Stomach (tissue), 9 donors: ENCODE measurements around the gene MAN1A1. TPM values are rescaled to one million over a fixed set of nuclear protein-coding genes. Genes with fewer than 3 reads are reported as not detected.

Source experiments
- DNase-seq, 2 donors: peaks; one replicate each; pipeline versions ENCODE4 v3.0.0 to v3.0.0-alpha.2; 2013 to 2019
- H3K27ac ChIP-seq, 5 donors: fragments of 200-600 bp in 4 of 5; sonication (generic) in 4 of 5; one replicate each; pipeline ENCODE4 v1.5.1; 2013 to 2019; ENCODE audit warnings: mild to moderate bottlenecking in 1 of 5, moderate library complexity in 1 of 5
- H3K27me3 ChIP-seq, 3 donors: fragments of 200-600 bp; sonication (generic); one replicate each; pipeline ENCODE4 v1.5.1; 2017 to 2019; ENCODE audit warnings: mixed run types in 1 of 3
- H3K36me3 ChIP-seq, 4 donors: fragments of 200-600 bp; sonication (generic); 1 replicate in 3 of 4; 2 replicates in 1 of 4; pipeline ENCODE4 v1.5.1; 2016 to 2019
- H3K4me1 ChIP-seq, 4 donors: fragments of 200-600 bp; sonication (generic); one replicate each; pipeline ENCODE4 v1.5.1; 2016 to 2019
- H3K4me3 ChIP-seq, 4 donors: fragments of 200-600 bp; sonication (generic) in 3 of 4; one replicate each; pipeline ENCODE4 v1.5.1; 2016 to 2019; ENCODE audit warnings: mild to moderate bottlenecking in 1 of 4
- H3K9me3 ChIP-seq, 4 donors: fragments of 200-600 bp; sonication (generic); one replicate each; pipeline ENCODE4 v1.5.1; 2016 to 2019
- EP300 ChIP-seq: sonication (generic); formaldehyde crosslinking; IDR thresholded peaks from one replicate; pipeline ENCODE4 v1.6.1; 2017; ENCODE audit warnings: antibody characterized with exemption
- POLR2A ChIP-seq, 4 donors: fragments of 450-650 bp; IDR thresholded peaks; one replicate each; pipeline ENCODE4 v1.6.1; 2016; ENCODE audit warnings: antibody characterized with exemption in 4 of 4, control low read depth in 2 of 4, mild to moderate bottlenecking in 1 of 4, moderate library complexity in 1 of 4
- POLR2AphosphoS5 ChIP-seq, 3 donors: sonication (generic); formaldehyde crosslinking; IDR thresholded peaks; one replicate each; pipeline ENCODE4 v1.6.1; 2016; ENCODE audit warnings: antibody characterized with exemption in 3 of 3
- WGBS, 5 donors: extraction: QIAGEN DNeasy Blood & Tissue Kit in 3 of 5; methylation state at CpG; one replicate each; pipeline versions ENCODE4 v1.1.5 to v1.1.7; 2013 to 2018; 5-methylcytosine and 5-hydroxymethylcytosine counted together
- intact Hi-C: fragments of 100-400 bp; cut with DNase I; formaldehyde crosslinking; loops from one replicate; pipeline ENCODE4 v1.15.1; 2023; ENCODE audit warnings: low total_unique reads
- polyA plus RNA-seq, 3 donors: library from polyadenylated mRNA; stranded (reverse); fragments of 200-250 nt; gene quantifications; one replicate each; pipeline ENCODE4 v1.2.3, GENCODE V29; 2013
- total RNA-seq, 5 donors: library from RNA; depleted of rRNA; stranded (reverse); fragments of >200 nt; gene quantifications; one replicate each; pipeline versions ENCODE4 v1.1.0 to v1.2.3, GENCODE V29; 2014 to 2016
- TF ChIP-seq, protein P1 (sequence below), 7 experiments: fragments of 450-650 bp in 4 of 7; fragments of 200-600 bp in 3 of 7; sonication (generic) in 3 of 7; IDR thresholded peaks; one replicate each; pipeline ENCODE4 v1.5.1; 2016 to 2019; ENCODE audit warnings: antibody characterized with exemption in 7 of 7, control low read depth in 2 of 7, mild to moderate bottlenecking in 1 of 7
- donor health status: healthy with polysubstance abuse.
- donor health status: Bipolar disorder and iron deficiency.
- donor health status: healthy.

MAN1A1 gene
- total and polyA plus RNA-seq, 8 donors: 8.0 to 132 (median 47.9) TPM

DNA sequence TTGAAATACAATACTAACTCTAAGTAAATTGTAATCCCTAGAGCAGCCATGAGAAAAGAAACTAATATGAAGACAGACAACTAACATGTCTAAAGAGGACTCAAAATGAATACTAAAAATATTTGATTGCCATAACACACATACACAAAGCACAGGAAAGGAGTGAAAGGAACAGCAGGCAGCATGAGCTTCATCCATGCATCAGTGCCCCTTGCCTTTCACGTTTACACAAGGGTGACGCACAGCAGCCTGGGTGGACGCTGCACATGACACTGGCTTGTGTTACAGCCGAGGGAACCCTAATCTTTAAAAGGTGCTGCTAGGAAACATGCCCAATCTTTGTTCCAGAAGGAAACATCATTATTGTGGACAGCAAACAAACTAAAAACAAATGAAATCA is 123.5 kb downstream of the MAN1A1 start:
- TF ChIP-seq, protein P1, sequence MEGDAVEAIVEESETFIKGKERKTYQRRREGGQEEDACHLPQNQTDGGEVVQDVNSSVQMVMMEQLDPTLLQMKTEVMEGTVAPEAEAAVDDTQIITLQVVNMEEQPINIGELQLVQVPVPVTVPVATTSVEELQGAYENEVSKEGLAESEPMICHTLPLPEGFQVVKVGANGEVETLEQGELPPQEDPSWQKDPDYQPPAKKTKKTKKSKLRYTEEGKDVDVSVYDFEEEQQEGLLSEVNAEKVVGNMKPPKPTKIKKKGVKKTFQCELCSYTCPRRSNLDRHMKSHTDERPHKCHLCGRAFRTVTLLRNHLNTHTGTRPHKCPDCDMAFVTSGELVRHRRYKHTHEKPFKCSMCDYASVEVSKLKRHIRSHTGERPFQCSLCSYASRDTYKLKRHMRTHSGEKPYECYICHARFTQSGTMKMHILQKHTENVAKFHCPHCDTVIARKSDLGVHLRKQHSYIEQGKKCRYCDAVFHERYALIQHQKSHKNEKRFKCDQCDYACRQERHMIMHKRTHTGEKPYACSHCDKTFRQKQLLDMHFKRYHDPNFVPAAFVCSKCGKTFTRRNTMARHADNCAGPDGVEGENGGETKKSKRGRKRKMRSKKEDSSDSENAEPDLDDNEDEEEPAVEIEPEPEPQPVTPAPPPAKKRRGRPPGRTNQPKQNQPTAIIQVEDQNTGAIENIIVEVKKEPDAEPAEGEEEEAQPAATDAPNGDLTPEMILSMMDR (IDR thresholded peaks at IDR 0.05): no peak
- TF ChIP-seq POLR2AphosphoS5 (IDR thresholded peaks at IDR 0.05): no peak
- 42 to 74% (median 54%) methylated on average over 4 of the region's 4 CpGs for WGBS, 5 donors
- Histone ChIP-seq H3K9me3 (no peaks in the 10 kb centered on the region), H3K4me1 (peaks cover 0 to 10% (median 2%) of the 10 kb centered on the region in 4 donors), H3K27me3 (no peaks in the 10 kb centered on the region), H3K4me3 (no peak overlapping the region), H3K27ac (no peak overlapping the region), H3K36me3 (peaks cover 0 to 8% (median 2%) of the 10 kb centered on the region in 4 donors)
- intact Hi-C loops: no loop called here
- DNase-seq: peak in 1 of 2 donors; percentile 51

- DNase-seq: no peak
- H3K27ac ChIP-seq: no peak overlapping the region
- TF ChIP-seq POLR2A (IDR thresholded peaks at IDR 0.05): no peak
- TF ChIP-seq, protein P1 (IDR thresholded peaks at IDR 0.05): no peak
- no peaks in the 10 kb centered on the region for H3K36me3 ChIP-seq
- 71 to 80% (median 72%) methylated on average over 4 of the region's 4 CpGs for WGBS, 5 donors
- intact Hi-C loops: no loop called here
- peaks cover 0 to 10% (median 2%) of the 10 kb centered on the region in 4 donors for H3K4me1 ChIP-seq
- H3K9me3 ChIP-seq: no peaks in the 10 kb centered on the region
- H3K27me3 ChIP-seq: no peaks in the 10 kb centered on the region
- no peak overlapping the region for H3K4me3 ChIP-seq
Measured at GRCh38 chr6:119224095-119224701, 125.4 kb downstream of the MAN1A1 start.

DNA sequence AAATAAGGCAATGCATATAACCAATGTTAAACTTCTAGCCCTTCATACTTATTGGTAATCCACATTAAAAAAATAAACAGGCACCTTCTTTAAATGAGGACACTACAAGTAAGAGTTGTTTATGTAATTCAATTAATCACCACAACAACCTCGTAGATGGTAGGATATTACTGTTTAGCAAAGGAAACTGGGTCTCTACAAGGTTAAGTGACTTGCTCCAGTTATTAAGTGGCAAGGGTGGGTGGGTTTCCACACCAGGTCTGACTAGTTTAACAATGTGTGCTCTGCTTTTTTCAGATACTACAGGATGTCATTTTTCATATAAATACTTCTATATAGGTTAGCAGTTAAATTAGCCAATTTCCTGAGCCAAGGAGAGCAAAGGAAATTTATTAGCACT is 129.1 kb downstream of the MAN1A1 start:
- no peak overlapping the region for H3K4me3 ChIP-seq
- 42 to 71% (median 67%) methylated on average over 1 of the region's 1 CpG for WGBS, 5 donors
- peaks cover 0 to 16% (median 2%) of the 10 kb centered on the region in 4 donors for H3K4me1 ChIP-seq
- no peaks in the 10 kb centered on the region for H3K36me3 ChIP-seq
- H3K9me3 ChIP-seq: no peaks in the 10 kb centered on the region
- TF ChIP-seq, protein P1 (IDR thresholded peaks at IDR 0.05): no peak
- no peak for TF ChIP-seq EP300
- DNase-seq: no peak
- intact Hi-C loops: no loop called here
- H3K27ac ChIP-seq: no peak overlapping the region
- no peaks in the 10 kb centered on the region for H3K27me3 ChIP-seq

DNA sequence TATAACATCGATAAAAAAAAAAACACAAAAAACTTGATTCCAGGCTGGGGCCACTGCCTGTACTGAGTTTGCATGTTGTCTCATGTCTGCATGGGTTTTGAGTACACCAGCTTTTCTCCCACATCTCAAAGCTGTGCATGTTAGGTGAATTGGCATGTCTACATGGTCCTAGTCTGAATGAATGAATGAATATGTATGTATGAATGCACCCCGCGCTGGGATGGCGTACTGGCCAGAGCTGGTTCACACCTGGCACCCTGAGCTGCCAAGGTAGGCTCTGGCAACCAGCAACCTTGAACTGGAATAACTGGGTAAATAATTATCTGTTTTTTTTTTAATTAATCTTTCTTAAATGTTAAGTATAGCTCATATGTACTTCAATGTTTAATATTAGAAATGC is 131.0 kb downstream of the MAN1A1 start:
- Histone ChIP-seq H3K27ac (no peak overlapping the region), H3K36me3 (no peaks in the 10 kb centered on the region), H3K9me3 (no peaks in the 10 kb centered on the region), H3K27me3 (no peaks in the 10 kb centered on the region), H3K4me1 (peaks cover 0 to 9% (median 0%) of the 10 kb centered on the region in 4 donors), H3K4me3 (no peak overlapping the region)
- WGBS, 5 donors: 66 to 89% (median 85%) methylated on average over 4 of the region's 4 CpGs
- intact Hi-C loops: no loop called here
- TF ChIP-seq POLR2AphosphoS5 (IDR thresholded peaks at IDR 0.05) (no peak), POLR2A (IDR thresholded peaks at IDR 0.05) (no peak), EP300 (no peak)
- TF ChIP-seq, protein P1 (IDR thresholded peaks at IDR 0.05): no peak
- DNase-seq: no peak
